ENCODE measurements around the gene AMY1C.
"Not testable (repeated sequence)": the region's sequence is repeated elsewhere in the genome, so short reads cannot be mapped to it uniquely, and the experiment has no call there.

DNA sequence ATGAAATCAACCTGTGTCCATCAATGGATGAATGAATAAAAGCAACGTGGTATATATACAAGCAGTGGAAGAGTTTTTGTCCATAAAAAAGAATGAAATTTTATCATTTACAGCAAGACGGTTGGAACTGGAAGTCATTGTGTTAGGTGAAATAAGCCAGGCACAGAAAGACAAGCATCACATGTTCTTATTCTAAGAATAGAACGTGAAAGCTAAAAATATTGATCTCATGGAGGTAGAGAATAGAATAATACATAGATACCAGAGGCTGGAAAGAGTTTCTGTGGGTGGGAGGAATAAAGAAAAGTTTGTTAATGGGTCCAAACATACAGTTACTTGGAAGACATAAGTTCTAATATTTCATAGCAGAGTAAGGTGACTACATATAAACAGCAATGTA, 39.3 kb upstream of the AMY1C start:
- not testable (repeated sequence) for TF ChIP-seq POLR2AphosphoS5, GABPA (IDR thresholded peaks at IDR 0.05; ENCODE audit: low read depth)
- TF ChIP-seq, protein P1, sequence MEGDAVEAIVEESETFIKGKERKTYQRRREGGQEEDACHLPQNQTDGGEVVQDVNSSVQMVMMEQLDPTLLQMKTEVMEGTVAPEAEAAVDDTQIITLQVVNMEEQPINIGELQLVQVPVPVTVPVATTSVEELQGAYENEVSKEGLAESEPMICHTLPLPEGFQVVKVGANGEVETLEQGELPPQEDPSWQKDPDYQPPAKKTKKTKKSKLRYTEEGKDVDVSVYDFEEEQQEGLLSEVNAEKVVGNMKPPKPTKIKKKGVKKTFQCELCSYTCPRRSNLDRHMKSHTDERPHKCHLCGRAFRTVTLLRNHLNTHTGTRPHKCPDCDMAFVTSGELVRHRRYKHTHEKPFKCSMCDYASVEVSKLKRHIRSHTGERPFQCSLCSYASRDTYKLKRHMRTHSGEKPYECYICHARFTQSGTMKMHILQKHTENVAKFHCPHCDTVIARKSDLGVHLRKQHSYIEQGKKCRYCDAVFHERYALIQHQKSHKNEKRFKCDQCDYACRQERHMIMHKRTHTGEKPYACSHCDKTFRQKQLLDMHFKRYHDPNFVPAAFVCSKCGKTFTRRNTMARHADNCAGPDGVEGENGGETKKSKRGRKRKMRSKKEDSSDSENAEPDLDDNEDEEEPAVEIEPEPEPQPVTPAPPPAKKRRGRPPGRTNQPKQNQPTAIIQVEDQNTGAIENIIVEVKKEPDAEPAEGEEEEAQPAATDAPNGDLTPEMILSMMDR (IDR thresholded peaks at IDR 0.05; ENCODE audit: insufficient read depth, low read length), result not testable (repeated sequence)
